ENCODE results near the gene TTC34.

Gene TTC34

DNA sequence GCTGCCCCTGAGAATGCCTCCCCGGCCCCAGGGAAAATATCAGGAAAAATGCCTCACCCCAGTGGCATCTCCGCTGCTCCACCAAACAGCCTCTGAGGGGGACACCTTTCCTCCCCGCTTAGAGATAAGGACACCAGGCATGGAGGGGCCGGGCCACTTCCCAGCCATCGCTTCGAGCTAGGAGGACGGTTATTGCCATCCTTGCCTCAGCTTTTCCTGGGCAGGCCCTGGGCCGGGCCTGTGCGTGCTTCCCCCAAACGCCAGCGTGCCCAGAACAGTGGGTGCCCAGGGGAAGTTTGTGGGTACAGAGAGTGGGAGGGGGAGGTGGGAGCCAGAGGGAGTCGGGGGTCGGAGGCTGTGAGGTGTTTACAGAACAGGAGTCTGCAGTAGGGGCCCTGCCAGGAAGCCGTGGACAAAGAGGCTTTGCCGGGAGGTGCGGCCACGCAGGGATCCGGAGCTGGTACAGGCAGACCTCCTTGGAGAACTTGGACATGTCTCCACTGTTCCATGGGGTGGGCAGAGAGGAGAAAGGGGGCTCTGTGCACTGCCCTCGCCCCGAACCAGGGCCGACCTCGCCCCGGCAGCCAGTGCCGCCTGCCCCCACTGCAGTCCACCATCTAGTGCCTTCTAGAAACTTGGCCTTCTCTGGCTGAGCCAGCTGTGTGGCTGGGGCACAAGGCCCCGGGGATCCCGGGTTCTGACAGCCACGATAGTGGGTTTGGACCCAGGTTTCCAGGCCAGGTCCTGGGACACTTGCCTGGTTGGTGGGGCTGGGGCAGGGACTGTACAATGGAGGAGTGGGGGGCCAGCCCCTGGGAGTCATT lies 33.5 kb upstream of the TTC34 start:
- TF ChIP-seq GATA2 (IDR thresholded peaks at IDR 0.05; ENCODE audit: low read depth, low read length) (no peak), GATA3 (IDR thresholded peaks at IDR 0.05; ENCODE audit: low read depth, low read length) (no peak)

DNA sequence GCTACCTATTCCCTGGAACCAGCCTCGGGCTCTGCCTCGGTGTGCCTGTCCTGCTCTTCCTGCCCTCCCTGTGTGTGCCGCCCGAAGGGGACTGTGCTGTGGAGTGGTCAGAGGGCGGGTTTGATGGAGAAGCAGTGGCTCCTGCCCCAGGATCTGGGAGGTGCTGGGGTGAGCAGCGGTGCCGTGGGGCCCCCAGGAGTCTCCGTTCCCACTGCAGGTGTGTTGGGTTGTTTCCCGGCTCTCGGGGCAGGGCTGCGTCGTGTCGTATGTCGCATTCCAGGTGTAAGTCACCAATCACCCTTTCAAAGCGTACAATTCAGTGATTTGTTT lies 32.6 kb upstream of the TTC34 start:
- TF ChIP-seq GATA2 (IDR thresholded peaks at IDR 0.05; ENCODE audit: low read depth, low read length) (no peak), GATA3 (IDR thresholded peaks at IDR 0.05; ENCODE audit: low read depth, low read length) (no peak)

- TF ChIP-seq GATA3 (IDR thresholded peaks at IDR 0.05; ENCODE audit: low read depth, low read length), result no peak
- no peak for TF ChIP-seq GATA2 (IDR thresholded peaks at IDR 0.05; ENCODE audit: low read depth, low read length)
Observed at GRCh38 chr1:2833454-2834145, 32.1 kb upstream of the TTC34 start.

- TF ChIP-seq GATA3 (IDR thresholded peaks at IDR 0.05; ENCODE audit: low read depth, low read length) (no peak), GATA2 (IDR thresholded peaks at IDR 0.05; ENCODE audit: low read depth, low read length) (no peak)
Observed at GRCh38 chr1:2832506-2833453, 31.3 kb upstream of the TTC34 start.

DNA sequence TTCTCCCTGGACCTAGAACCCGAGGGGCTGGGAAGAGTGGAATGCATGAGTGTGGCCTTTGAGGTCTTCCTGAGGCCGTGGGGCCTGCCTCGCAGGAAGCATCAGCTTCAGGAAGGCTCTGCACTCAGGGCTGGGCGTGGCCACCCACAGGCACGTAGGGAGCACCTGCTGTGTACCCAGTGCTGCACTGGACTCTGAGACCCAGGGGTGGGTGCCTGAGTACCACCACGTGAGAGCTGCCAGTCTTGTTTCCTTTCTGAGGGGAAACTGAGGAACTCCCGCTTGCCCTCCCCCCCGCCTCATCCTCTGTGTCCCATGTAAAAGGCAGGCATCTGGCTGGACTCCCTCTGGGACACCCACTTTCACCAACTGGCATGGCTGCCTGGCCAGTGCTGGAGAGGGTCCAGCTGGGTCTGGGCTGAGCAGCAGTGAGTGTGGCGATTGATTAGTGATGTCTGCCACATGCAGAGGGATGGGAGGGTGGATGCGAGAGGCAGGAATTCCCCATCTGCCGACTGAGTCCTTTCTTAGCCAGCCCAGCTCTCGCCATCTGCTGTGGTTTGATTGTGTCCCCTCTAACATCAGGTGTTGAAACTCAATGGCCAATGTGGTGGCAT lies 30.2 kb upstream of the TTC34 start:
- TF ChIP-seq GATA3 (IDR thresholded peaks at IDR 0.05; ENCODE audit: low read depth, low read length) (no peak), GATA2 (IDR thresholded peaks at IDR 0.05; ENCODE audit: low read depth, low read length) (no peak)

GRCh38 chr1:2830761-2831425 lies 29.4 kb upstream of the TTC34 start:
- TF ChIP-seq GATA3 (IDR thresholded peaks at IDR 0.05; ENCODE audit: low read depth, low read length) (no peak), GATA2 (IDR thresholded peaks at IDR 0.05; ENCODE audit: low read depth, low read length) (no peak)

DNA sequence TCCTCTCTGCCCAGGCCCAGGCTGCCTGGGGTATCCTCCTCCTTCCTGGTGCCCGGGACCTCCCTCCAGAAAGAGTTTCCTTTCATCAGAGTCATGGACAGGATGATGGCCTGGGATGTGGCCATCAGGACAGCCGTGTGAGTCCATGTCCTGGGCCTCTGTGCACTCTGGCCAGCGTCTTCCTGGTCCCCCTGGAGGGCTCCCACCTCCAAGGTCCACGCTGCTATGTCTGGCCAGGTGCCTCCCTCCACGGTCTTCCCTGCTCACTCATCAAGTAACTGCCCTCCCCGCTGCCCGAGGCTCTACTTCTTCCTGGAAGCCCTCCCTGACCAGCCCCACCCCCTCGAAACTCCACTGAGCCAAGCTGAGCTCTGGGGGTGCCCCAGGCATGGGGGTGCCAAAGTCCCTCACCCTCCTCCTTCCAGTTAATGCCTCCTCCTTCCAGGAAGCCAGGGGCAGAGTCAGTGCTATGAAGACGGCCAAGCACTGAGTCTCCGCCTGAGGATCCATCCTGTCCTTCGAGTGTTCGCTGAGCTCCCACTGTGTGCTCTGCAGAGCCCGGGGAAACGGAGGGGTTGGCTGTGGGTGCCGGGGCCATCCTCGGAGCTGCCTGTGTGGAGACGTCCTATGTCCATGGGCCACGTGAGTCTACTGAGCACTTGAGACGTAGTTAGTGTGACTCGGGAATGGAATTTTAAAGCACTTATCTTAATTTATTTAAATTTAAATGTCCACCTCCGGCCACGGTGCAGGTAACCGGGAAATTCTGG lies 28.5 kb upstream of the TTC34 start:
- TF ChIP-seq GATA3 (IDR thresholded peaks at IDR 0.05; ENCODE audit: low read depth, low read length) (no peak), GATA2 (IDR thresholded peaks at IDR 0.05; ENCODE audit: low read depth, low read length) (no peak)

GRCh38 chr1:2828586-2829250 lies 27.2 kb upstream of the TTC34 start:
- no peak for TF ChIP-seq GATA2 (IDR thresholded peaks at IDR 0.05; ENCODE audit: low read depth, low read length)
- no peak for TF ChIP-seq GATA3 (IDR thresholded peaks at IDR 0.05; ENCODE audit: low read depth, low read length)

GRCh38 chr1:2826736-2827292 lies 25.3 kb upstream of the TTC34 start:
- TF ChIP-seq GATA2 (IDR thresholded peaks at IDR 0.05; ENCODE audit: low read depth, low read length) (no peak), GATA3 (IDR thresholded peaks at IDR 0.05; ENCODE audit: low read depth, low read length) (no peak)

- TF ChIP-seq GATA2 (IDR thresholded peaks at IDR 0.05; ENCODE audit: low read depth, low read length) (no peak), GATA3 (IDR thresholded peaks at IDR 0.05; ENCODE audit: low read depth, low read length) (no peak)
Observed at GRCh38 chr1:2826316-2826715, 24.8 kb upstream of the TTC34 start.

- no peak for TF ChIP-seq GATA2 (IDR thresholded peaks at IDR 0.05; ENCODE audit: low read depth, low read length)
- TF ChIP-seq GATA3 (IDR thresholded peaks at IDR 0.05; ENCODE audit: low read depth, low read length), result no peak
Observed at GRCh38 chr1:2825487-2826189, 24.1 kb upstream of the TTC34 start.
